Measurements from ENCODE around the gene GPR89B.

GPR89B gene

DNA sequence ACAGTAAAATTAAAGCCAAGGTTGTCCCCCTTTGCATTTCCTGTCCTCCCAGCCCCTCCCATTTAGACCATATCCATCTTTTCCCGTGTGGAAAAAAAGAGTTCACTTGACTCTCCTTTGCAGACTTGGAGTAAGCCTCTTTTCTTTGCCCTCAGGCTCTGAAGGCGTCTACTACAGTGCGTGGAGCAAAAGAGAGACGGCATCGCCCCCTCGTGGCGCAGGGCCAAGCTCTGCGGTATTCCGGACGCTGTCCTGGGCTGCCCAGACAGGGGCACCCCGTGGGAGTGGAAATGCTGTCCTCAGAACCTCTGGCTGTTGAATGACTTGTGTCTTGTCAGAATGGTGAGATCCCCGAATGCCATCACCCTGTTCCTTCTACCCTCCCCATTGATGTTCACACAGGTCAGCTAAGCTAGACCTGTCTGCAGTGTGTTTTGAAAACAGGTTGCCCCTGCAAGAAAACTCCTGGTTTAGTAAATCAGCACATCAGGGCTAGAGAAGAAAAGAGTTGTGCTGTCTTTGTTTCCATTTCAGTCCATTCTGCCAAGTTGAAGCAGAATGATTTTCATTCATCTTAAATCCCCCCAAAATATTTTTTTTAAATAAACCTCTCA is 37.9 kb upstream of the GPR89B start:
- Histone ChIP-seq H3K36me3 (ENCODE audit: insufficient read depth, low read length) (no peaks in the 10 kb centered on the region), H2AFZ (ENCODE audit: low read length) (no peak overlapping the region), H3F3A (ENCODE audit: insufficient read depth, low read length) (no peaks in the 10 kb centered on the region), H3K79me2 (ENCODE audit: insufficient read depth, low read length) (no peaks in the 10 kb centered on the region), H3K27me3 (ENCODE audit: insufficient read depth, low read length) (no peaks in the 10 kb centered on the region), H3K9ac (ENCODE audit: low read length) (no peak overlapping the region), H4K20me1 (ENCODE audit: insufficient read depth, low read length) (no peaks in the 10 kb centered on the region), H3K9me2 (ENCODE audit: low read depth, low read length) (no peaks in the 10 kb centered on the region), H3K4me3 (ENCODE audit: low read depth, low read length, poor library complexity, severe bottlenecking) (no peak overlapping the region), H3K4me2 (ENCODE audit: low read length) (no peak overlapping the region), H3K27ac (ENCODE audit: low read depth, low read length, poor library complexity, severe bottlenecking) (no peak overlapping the region), H3K4me1 (ENCODE audit: insufficient read depth, low read length, severe bottlenecking) (no peaks in the 10 kb centered on the region), H3K9me3 (ENCODE audit: low read length) (no peaks in the 10 kb centered on the region)
- TF ChIP-seq CTCF (IDR thresholded peaks at IDR 0.05; ENCODE audit: low read length) (peak; percentile 91), EZH2 (IDR thresholded peaks at IDR 0.05; ENCODE audit: borderline replicate concordance, low read length) (no peak)

DNA sequence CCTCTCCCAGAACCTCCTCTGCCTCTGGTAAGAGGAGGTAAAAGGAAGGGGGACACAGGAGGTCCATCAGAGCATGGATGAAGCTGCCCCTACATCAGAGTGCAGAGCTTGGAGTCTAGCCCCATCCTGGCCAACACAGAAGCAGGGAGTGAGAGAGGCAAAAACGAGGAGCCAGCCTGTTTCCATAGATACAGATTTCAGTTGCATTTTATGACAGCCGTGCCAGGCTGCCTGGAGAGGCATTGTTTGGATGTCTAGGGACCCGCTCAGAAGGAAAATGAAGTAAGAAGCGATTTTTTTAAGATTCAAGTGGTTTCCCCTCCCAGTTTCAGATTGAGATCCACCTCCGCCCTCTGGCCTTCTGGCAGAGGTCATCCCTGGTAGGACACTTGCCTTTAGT is 37.1 kb upstream of the GPR89B start:
- no peak overlapping the region for H2AFZ ChIP-seq (ENCODE audit: low read length)
- no peaks in the 10 kb centered on the region for H3K9me2 ChIP-seq (ENCODE audit: low read depth, low read length)
- no peaks in the 10 kb centered on the region for H3K9me3 ChIP-seq (ENCODE audit: low read length)
- H3F3A ChIP-seq (ENCODE audit: insufficient read depth, low read length), result no peaks in the 10 kb centered on the region
- H4K20me1 ChIP-seq (ENCODE audit: insufficient read depth, low read length), result no peaks in the 10 kb centered on the region
- H3K9ac ChIP-seq (ENCODE audit: low read length), result no peak overlapping the region
- no peaks in the 10 kb centered on the region for H3K36me3 ChIP-seq (ENCODE audit: insufficient read depth, low read length)
- no peaks in the 10 kb centered on the region for H3K79me2 ChIP-seq (ENCODE audit: insufficient read depth, low read length)
- H3K4me2 ChIP-seq (ENCODE audit: low read length), result no peak overlapping the region
- H3K27ac ChIP-seq (ENCODE audit: low read depth, low read length, poor library complexity, severe bottlenecking), result no peak overlapping the region
- no peaks in the 10 kb centered on the region for H3K27me3 ChIP-seq (ENCODE audit: insufficient read depth, low read length)
- H3K4me3 ChIP-seq (ENCODE audit: low read depth, low read length, poor library complexity, severe bottlenecking), result no peak overlapping the region
- TF ChIP-seq CTCF (IDR thresholded peaks at IDR 0.05; ENCODE audit: low read length) (no peak), EZH2 (IDR thresholded peaks at IDR 0.05; ENCODE audit: borderline replicate concordance, low read length) (no peak)
- no peaks in the 10 kb centered on the region for H3K4me1 ChIP-seq (ENCODE audit: insufficient read depth, low read length, severe bottlenecking)

- no peaks in the 10 kb centered on the region for H4K20me1 ChIP-seq (ENCODE audit: insufficient read depth, low read length)
- H3K9ac ChIP-seq (ENCODE audit: low read length), result no peak overlapping the region
- H3K36me3 ChIP-seq (ENCODE audit: insufficient read depth, low read length), result no peaks in the 10 kb centered on the region
- H3K79me2 ChIP-seq (ENCODE audit: insufficient read depth, low read length), result no peaks in the 10 kb centered on the region
- no peak overlapping the region for H2AFZ ChIP-seq (ENCODE audit: low read length)
- no peaks in the 10 kb centered on the region for H3K4me1 ChIP-seq (ENCODE audit: insufficient read depth, low read length, severe bottlenecking)
- no peaks in the 10 kb centered on the region for H3K9me3 ChIP-seq (ENCODE audit: low read length)
- H3K27ac ChIP-seq (ENCODE audit: low read depth, low read length, poor library complexity, severe bottlenecking), result no peak overlapping the region
- H3F3A ChIP-seq (ENCODE audit: insufficient read depth, low read length), result no peaks in the 10 kb centered on the region
- H3K4me3 ChIP-seq (ENCODE audit: low read depth, low read length, poor library complexity, severe bottlenecking), result no peak overlapping the region
- no peaks in the 10 kb centered on the region for H3K27me3 ChIP-seq (ENCODE audit: insufficient read depth, low read length)
- no peak overlapping the region for H3K4me2 ChIP-seq (ENCODE audit: low read length)
- H3K9me2 ChIP-seq (ENCODE audit: low read depth, low read length), result no peaks in the 10 kb centered on the region
- TF ChIP-seq CTCF (IDR thresholded peaks at IDR 0.05; ENCODE audit: low read length), result peak; percentile 23; the same call in 1 of the 2 replicates
- TF ChIP-seq EZH2 (IDR thresholded peaks at IDR 0.05; ENCODE audit: borderline replicate concordance, low read length), result no peak
Measured at GRCh38 chr1:147892216-147892615, 36.0 kb upstream of the GPR89B start.
